HUES64 (cell line): ENCODE results near the gene MEF2A.

Experiments
- H3K27ac ChIP-seq: 2 replicates; pipeline ENCODE4 v1.7.0; 2013; ENCODE audit warnings: low read depth, low read length, inconsistent platforms
- H3K27me3 ChIP-seq: 2 replicates; pipeline ENCODE4 v1.6.1; 2013; ENCODE audit warnings: mild to moderate bottlenecking, low read length; ENCODE audit not compliant: insufficient read depth
- H3K36me3 ChIP-seq: 2 replicates; pipeline ENCODE4 v1.6.1; 2013; ENCODE audit warnings: mild to moderate bottlenecking, low read length; ENCODE audit not compliant: insufficient read depth
- H3K4me1 ChIP-seq: 2 replicates; pipeline ENCODE4 v1.6.1; 2013; ENCODE audit warnings: mild to moderate bottlenecking, low read length, moderate library complexity; ENCODE audit not compliant: insufficient read depth
- H3K4me3 ChIP-seq: 2 replicates; pipeline ENCODE4 v1.5.1; 2013; ENCODE audit warnings: mild to moderate bottlenecking, low read length, moderate library complexity
- H3K9ac ChIP-seq: 2 replicates; pipeline ENCODE4 v1.6.1; 2013; ENCODE audit warnings: mild to moderate bottlenecking, low read depth, low read length
- H3K9me3 ChIP-seq: 2 replicates; pipeline ENCODE4 v1.6.1; 2013; ENCODE audit warnings: low read depth, low read length; ENCODE audit not compliant: insufficient read depth
- WGBS: fragments of 150-250, 120-280 bp; methylation state at CpG from one replicate; pipeline ENCODE4 v1.1.7; 2013; ENCODE audit warnings: missing lambda C conversion rate; 5-methylcytosine and 5-hydroxymethylcytosine counted together

Gene MEF2A

GRCh38 chr15:99719096-99719541, 153.3 kb downstream of the MEF2A start:
- H3K4me1 ChIP-seq: peaks cover 6% of the 10 kb centered on the region; the same call in 1 of the 2 replicates
- no peaks in the 10 kb centered on the region for H3K9me3 ChIP-seq
- no peak overlapping the region for H3K4me3 ChIP-seq
- no peak overlapping the region for H3K27ac ChIP-seq
- H3K9ac ChIP-seq: no peak overlapping the region
- H3K27me3 ChIP-seq: no peaks in the 10 kb centered on the region
- no peaks in the 10 kb centered on the region; the same call in 1 of the 2 replicates for H3K36me3 ChIP-seq
- WGBS: 95% methylated on average over 3 of the region's 5 CpGs

GRCh38 chr15:99720533-99720932, 154.7 kb downstream of the MEF2A start:
- Histone ChIP-seq H3K4me3 (no peak overlapping the region), H3K9ac (no peak overlapping the region), H3K36me3 (no peaks in the 10 kb centered on the region; the same call in 1 of the 2 replicates), H3K4me1 (peaks cover 6% of the 10 kb centered on the region; the same call in 1 of the 2 replicates), H3K27me3 (no peaks in the 10 kb centered on the region), H3K27ac (no peak overlapping the region), H3K9me3 (peaks cover 8% of the 10 kb centered on the region)
- 87% methylated on average over 7 of the region's 7 CpGs for WGBS

GRCh38 chr15:99721104-99721778, 155.5 kb downstream of the MEF2A start:
- Histone ChIP-seq H3K27ac (no peak overlapping the region), H3K4me3 (no peak overlapping the region), H3K4me1 (peaks cover 6% of the 10 kb centered on the region; the same call in 1 of the 2 replicates), H3K27me3 (no peaks in the 10 kb centered on the region), H3K9me3 (peaks cover 10% of the 10 kb centered on the region), H3K36me3 (no peaks in the 10 kb centered on the region), H3K9ac (no peak overlapping the region)
- WGBS: 91% methylated on average over 3 of the region's 3 CpGs

- Histone ChIP-seq H3K9me3 (peaks cover 10% of the 10 kb centered on the region), H3K27ac (no peak overlapping the region)
- WGBS: over 99% methylated on average over 4 of the region's 4 CpGs
These were observed 156.1 kb downstream of the MEF2A start for GRCh38 chr15:99721896-99722295.

GRCh38 chr15:99722406-99722805, 156.6 kb downstream of the MEF2A start:
- 97% methylated on average over 2 of the region's 3 CpGs for WGBS
- Histone ChIP-seq H3K27me3 (no peaks in the 10 kb centered on the region), H3K9ac (no peak overlapping the region), H3K9me3 (peaks cover 10% of the 10 kb centered on the region), H3K27ac (no peak overlapping the region), H3K4me3 (no peak overlapping the region), H3K36me3 (no peaks in the 10 kb centered on the region), H3K4me1 (no peaks in the 10 kb centered on the region; the same call in 1 of the 2 replicates)

More at GRCh38 chr15:99721896-99722295, 156.1 kb downstream of the MEF2A start:
- Histone ChIP-seq H3K9ac (no peak overlapping the region), H3K4me3 (no peak overlapping the region), H3K36me3 (no peaks in the 10 kb centered on the region), H3K4me1 (peaks cover 2% of the 10 kb centered on the region; the same call in 1 of the 2 replicates), H3K27me3 (no peaks in the 10 kb centered on the region)

DNA sequence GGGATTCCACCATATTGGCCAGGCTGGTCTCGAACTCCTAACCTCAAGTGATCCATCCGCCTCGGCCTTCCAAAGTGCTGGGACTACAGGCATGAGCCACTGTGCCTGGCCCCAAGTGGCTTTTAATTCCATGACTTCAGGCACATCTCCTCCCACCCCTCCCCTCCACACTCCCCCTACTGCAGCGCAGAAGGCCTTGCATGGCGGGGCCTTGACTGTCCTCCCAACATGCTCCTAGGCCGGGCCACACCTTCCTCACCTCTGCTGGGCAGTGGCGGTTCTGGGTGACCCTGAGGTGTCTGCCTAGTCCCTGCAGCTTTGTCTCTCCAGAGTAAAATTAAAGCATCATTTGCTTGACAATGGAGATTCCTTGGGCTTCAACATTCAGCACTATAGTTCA, 160.5 kb downstream of the MEF2A start:
- WGBS: 79% methylated on average over 7 of the region's 7 CpGs

DNA sequence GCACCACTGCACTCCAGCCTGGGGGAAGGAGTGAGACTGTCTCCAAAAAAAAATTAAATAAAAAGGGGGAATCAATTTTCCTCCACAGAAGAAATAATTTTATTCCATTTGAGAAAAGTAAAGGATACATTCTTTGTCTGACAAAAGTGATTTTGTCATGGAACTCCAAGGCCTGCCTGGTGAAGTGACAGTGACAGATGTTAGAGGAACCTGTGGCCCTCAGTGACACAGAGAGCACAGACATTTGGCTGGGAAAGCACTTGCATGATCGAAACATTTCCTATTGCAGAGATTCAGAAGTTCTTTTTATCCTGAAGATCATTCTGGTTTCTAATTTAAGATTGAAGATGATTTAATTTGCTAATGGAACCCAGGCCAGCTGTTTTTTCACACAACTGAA, 161.5 kb downstream of the MEF2A start:
- no peak overlapping the region for H3K9ac ChIP-seq
- H3K4me1 ChIP-seq: peaks cover 15% of the 10 kb centered on the region
- H3K36me3 ChIP-seq: peaks cover 11% of the 10 kb centered on the region; the same call in 1 of the 2 replicates
- WGBS: 95% methylated on average over 1 of the region's 1 CpG
- H3K9me3 ChIP-seq: peaks cover 10% of the 10 kb centered on the region
- H3K27ac ChIP-seq: no peak overlapping the region
- no peak overlapping the region for H3K4me3 ChIP-seq
- H3K27me3 ChIP-seq: peaks cover 11% of the 10 kb centered on the region

More for the DNA sequence above, 160.5 kb downstream of the MEF2A start:
- Histone ChIP-seq H3K4me1 (peaks cover 7% of the 10 kb centered on the region; the same call in 1 of the 2 replicates), H3K9me3 (peaks cover 10% of the 10 kb centered on the region), H3K27ac (no peak overlapping the region), H3K9ac (no peak overlapping the region), H3K36me3 (peaks cover 11% of the 10 kb centered on the region; the same call in 1 of the 2 replicates), H3K4me3 (no peak overlapping the region), H3K27me3 (peaks cover 1% of the 10 kb centered on the region; the same call in 1 of the 2 replicates)

- no peak overlapping the region for H3K27ac ChIP-seq
- no peak overlapping the region for H3K4me3 ChIP-seq
- peaks cover 15% of the 10 kb centered on the region for H3K27me3 ChIP-seq
- no peak overlapping the region for H3K9ac ChIP-seq
- 80% methylated on average over 7 of the region's 7 CpGs for WGBS
- H3K9me3 ChIP-seq: peaks cover 10% of the 10 kb centered on the region
- peaks cover 18% of the 10 kb centered on the region for H3K4me1 ChIP-seq
- peaks cover 11% of the 10 kb centered on the region; the same call in 1 of the 2 replicates for H3K36me3 ChIP-seq
These were observed 161.9 kb downstream of the MEF2A start for GRCh38 chr15:99727733-99728132.

DNA sequence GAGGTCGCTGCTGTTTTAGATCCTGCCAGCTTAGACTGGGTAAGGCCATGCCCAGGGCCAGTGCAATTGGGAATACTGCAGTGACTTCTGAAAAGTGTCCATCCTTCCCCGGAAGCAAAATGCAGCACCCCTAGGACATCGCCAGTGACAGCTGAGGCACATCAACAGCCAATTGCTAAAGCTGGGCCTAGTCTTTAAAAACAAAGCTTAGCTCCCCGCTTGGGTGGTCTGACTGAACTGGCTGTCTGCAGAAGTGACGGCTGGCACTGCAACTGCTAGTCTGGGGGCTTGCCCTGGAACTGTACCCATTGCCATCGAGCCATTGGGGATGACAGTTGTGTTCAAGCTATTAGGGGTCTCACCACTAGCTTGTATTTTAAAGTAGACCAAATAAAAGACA, 163.1 kb downstream of the MEF2A start:
- H3K4me3 ChIP-seq: no peak overlapping the region
- peaks cover 18% of the 10 kb centered on the region for H3K4me1 ChIP-seq
- WGBS: 98% methylated on average over 6 of the region's 6 CpGs
- no peak overlapping the region for H3K27ac ChIP-seq
- peaks cover 11% of the 10 kb centered on the region; the same call in 1 of the 2 replicates for H3K36me3 ChIP-seq
- H3K9me3 ChIP-seq: peaks cover 10% of the 10 kb centered on the region
- no peak overlapping the region for H3K9ac ChIP-seq
- H3K27me3 ChIP-seq: peaks cover 16% of the 10 kb centered on the region

- Histone ChIP-seq H3K27me3 (peaks cover 16% of the 10 kb centered on the region), H3K27ac (no peak overlapping the region), H3K4me3 (no peak overlapping the region), H3K9ac (no peak overlapping the region), H3K4me1 (peaks cover 18% of the 10 kb centered on the region), H3K9me3 (peaks cover 10% of the 10 kb centered on the region), H3K36me3 (peaks cover 11% of the 10 kb centered on the region; the same call in 1 of the 2 replicates)
- WGBS: 97% methylated on average over 11 of the region's 11 CpGs
These were observed 163.5 kb downstream of the MEF2A start for GRCh38 chr15:99729327-99729726.

DNA sequence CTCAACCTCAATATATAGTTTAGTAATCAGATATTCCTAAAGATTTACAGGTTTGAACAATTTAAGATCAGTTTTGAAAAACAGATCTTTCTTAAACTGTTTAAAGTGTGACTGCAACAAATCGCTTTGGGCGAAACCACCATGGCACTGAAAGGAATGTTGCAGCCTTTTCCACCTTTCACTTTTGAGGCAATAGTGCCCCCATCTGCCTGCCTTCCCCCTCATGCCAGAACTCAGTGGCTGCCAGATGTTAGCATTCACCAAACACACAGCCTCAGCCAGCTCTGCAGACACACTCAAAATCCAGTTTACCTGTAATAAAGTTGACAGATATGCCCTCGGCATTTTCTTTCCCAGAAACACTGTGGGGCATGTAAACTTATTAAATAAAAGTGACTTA, 164.1 kb downstream of the MEF2A start:
- 67% methylated on average over 3 of the region's 3 CpGs for WGBS
- Histone ChIP-seq H3K27ac (no peak overlapping the region), H3K9ac (no peak overlapping the region), H3K36me3 (peaks cover 11% of the 10 kb centered on the region; the same call in 1 of the 2 replicates), H3K9me3 (peaks cover 7% of the 10 kb centered on the region), H3K4me1 (peaks cover 18% of the 10 kb centered on the region), H3K4me3 (no peak overlapping the region), H3K27me3 (peaks cover 16% of the 10 kb centered on the region)
